Stimulated activated naive CD8-positive, alpha-beta T cell treated with anti-CD3 and anti-CD28 coated beads, Interleukin-15, Interleukin-2, amounts not matched to agents 100 U/mL and 50 U/mL, for 24 hours (primary cell): ENCODE measurements around the gene AQP12A.
"Not testable (repeated sequence)": the region's sequence is repeated elsewhere in the genome, so short reads cannot be mapped to it uniquely, and the experiment has no call there.

Experiments used
- ATAC-seq: fragments of 150-1000 bp; cut with Tn5 transposase; one replicate; pipeline ENCODE4 v1.10.0; 2021
- DNase-seq: peaks from one replicate; pipeline ENCODE4 v3.0.0; 2021

Gene AQP12A

GRCh38 chr2:240659883-240660282 is 31.8 kb upstream of the AQP12A start:
- not testable (repeated sequence) for ATAC-seq, DNase-seq

GRCh38 chr2:240662681-240663080 is 29.0 kb upstream of the AQP12A start:
- DNase-seq = no peak
- ATAC-seq = no peak

- ATAC-seq = no peak
- no peak for DNase-seq
Measured at GRCh38 chr2:240663546-240664190, 28.0 kb upstream of the AQP12A start.

- DNase-seq = no peak
- ATAC-seq = no peak
Measured at GRCh38 chr2:240664622-240665021, 27.0 kb upstream of the AQP12A start.

- DNase-seq = no peak
- ATAC-seq = no peak
Measured at GRCh38 chr2:240670402-240670801, 21.3 kb upstream of the AQP12A start.

- DNase-seq (no peak), ATAC-seq (no peak)
Measured at GRCh38 chr2:240670950-240671349, 20.7 kb upstream of the AQP12A start.

- DNase-seq (no peak), ATAC-seq (no peak)
Measured at GRCh38 chr2:240672076-240672700, 19.5 kb upstream of the AQP12A start.

- ATAC-seq = no peak
- no peak for DNase-seq
Measured at GRCh38 chr2:240672701-240673190, 18.9 kb upstream of the AQP12A start.

GRCh38 chr2:240674461-240675184 is 17.0 kb upstream of the AQP12A start:
- DNase-seq, ATAC-seq: not testable (repeated sequence)

GRCh38 chr2:240675345-240675744 is 16.3 kb upstream of the AQP12A start:
- DNase-seq, ATAC-seq: not testable (repeated sequence)

GRCh38 chr2:240678043-240678442 is 13.6 kb upstream of the AQP12A start:
- not testable (repeated sequence) for DNase-seq, ATAC-seq

- not testable (repeated sequence) for DNase-seq, ATAC-seq
Measured at GRCh38 chr2:240678909-240679308, 12.8 kb upstream of the AQP12A start.

- DNase-seq, ATAC-seq: not testable (repeated sequence)
Measured at GRCh38 chr2:240680185-240680584, 11.5 kb upstream of the AQP12A start.

GRCh38 chr2:240682431-240683224 is 9.0 kb upstream of the AQP12A start, which contains the start of gene AQP12B:
TSS of gene AQP12B (minus strand) at chr2:240682885. CDS start at chr2:240682837, 48 bp downstream.
- DNase-seq, ATAC-seq: not testable (repeated sequence)

- DNase-seq, ATAC-seq: not testable (repeated sequence)
Measured at GRCh38 chr2:240683329-240683979, 8.2 kb upstream of the AQP12A start.

- not testable (repeated sequence) for DNase-seq, ATAC-seq
Measured at GRCh38 chr2:240683980-240684728, 7.5 kb upstream of the AQP12A start.

GRCh38 chr2:240685771-240686371 is 5.8 kb upstream of the AQP12A start:
- no peak for ATAC-seq
- DNase-seq = no peak

GRCh38 chr2:240686460-240686859 is 5.2 kb upstream of the AQP12A start:
- DNase-seq = no peak
- no peak for ATAC-seq

- ATAC-seq (no peak), DNase-seq (no peak)
Measured at GRCh38 chr2:240687045-240687740, 4.5 kb upstream of the AQP12A start.
